Effector CD4-positive, alpha-beta T cell (primary cell): ENCODE data around the gene ATP13A1.
A peak's percentile ranks its signal among the peaks of the same experiment; 100 is the strongest.
"Not testable (repeated sequence)": the region's sequence is repeated elsewhere in the genome, so short reads cannot be mapped to it uniquely, and the experiment has no call there.

Source experiments
- DNase-seq: peaks from one replicate; pipeline ENCODE4 v3.0.0-alpha.2; 2020
- total RNA-seq: gene quantifications from one replicate; lab custom pipeline; 2026; lab: John Stamatoyannopoulos, UW

The ATP13A1 gene
- total RNA-seq, result 98.7 reads per million, percentile 82 among the genes with 10 or more reads in this experiment

DNA sequence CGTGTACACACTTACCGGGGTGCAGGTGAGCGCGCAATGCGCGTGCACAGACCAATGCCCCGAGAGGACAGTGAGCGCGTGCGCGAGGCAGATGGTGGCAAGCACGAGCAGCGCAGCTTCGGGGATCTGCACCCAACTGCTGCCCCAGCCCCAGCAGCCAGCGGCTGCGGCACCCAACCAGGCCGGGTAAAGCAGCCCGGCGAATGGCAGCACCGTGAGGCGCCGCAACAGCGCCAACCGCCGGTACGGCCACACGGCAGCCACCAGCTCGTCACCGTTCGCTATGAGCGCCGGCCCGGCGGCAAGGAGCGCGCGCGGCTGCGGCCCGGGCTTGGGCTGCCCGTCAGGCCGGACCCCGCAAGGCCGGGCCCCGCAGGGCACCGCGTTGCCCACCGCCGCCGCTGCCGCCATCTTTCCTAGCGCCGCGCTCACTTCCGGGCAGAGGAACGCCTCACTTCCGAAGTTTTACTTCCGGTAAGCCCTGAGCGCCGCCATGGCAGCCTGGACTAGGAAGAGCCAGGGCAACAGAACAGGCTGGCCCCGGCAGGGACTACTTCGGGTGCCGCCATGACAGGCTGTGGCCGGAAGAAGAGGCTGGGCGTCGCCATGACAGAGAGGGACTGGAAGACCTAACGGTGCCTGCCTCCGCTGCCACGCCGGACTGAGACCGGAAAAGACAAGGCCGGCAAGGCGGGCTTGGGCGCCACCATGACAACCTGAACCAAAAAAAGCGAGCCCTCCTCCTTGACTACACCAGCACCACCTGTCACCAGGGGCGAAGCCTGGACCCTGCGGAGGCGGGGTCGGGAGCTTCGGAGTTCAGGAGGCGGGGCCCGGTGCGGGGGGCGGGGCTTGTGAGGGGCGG lies at the start of gene ATP13A1:
Gene ATP13A1, minus strand, starts transcription at position 421 of the 865 bp plus-strand sequence. Its CDS starts 10 bp downstream, at position 411.
- peak; percentile 89 for DNase-seq

GRCh38 chr19:19711934-19712828 lies 48.7 kb upstream of the ATP13A1 start:
- DNase-seq, result no peak

DNA sequence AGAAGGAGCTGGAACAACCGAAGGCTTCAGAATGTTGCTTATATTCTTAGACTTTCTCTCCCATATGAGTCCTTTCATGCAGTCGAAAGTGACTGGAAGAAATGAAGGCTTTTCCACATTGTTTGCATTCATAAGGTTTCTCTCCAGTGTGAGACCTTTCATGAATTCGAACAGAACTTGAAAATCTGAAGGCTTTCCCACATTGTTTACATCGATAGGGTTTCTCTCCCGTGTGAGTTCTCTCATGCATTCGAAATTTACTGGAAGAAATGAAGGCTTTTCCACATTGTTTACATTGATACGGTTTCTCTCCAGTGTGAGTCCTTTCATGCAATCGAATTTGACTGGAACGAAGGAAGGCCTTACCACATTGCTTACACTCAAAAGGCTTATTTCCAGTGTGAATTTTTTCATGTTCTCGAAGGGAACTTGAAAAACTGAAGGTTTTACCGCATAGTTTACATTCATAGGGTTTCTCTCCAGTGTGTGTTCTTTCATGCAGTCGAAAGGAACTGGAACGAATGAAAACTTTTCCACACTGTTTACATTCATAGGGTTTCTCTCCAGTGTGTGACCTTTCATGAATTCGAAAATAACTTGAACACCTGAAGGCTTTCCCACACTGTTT lies 47.9 kb upstream of the ATP13A1 start:
- no peak for DNase-seq

GRCh38 chr19:19710506-19710905 lies 47.0 kb upstream of the ATP13A1 start:
- DNase-seq, result no peak

- DNase-seq, result no peak
These were observed 41.4 kb upstream of the ATP13A1 start for GRCh38 chr19:19704836-19705235.

DNA sequence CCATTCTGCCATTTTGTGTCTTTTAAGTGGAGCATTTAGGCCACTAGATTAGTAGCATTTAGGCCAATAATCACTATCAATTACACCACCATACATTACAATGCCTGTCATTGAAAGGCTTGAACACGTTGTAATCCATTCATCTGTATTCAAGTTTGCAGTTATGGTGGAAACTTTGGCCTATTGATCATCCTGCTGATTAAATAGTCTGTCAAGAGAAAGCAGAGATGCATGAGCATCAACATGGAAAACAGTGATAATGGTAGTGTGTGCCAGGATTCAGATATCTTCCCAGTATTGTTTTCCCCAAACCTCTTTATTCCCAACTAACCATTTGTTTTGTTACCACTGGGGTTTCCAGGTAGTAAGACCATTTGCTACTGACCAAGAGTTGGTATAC lies 37.0 kb upstream of the ATP13A1 start:
- not testable (repeated sequence) for DNase-seq

- DNase-seq, result no peak
These were observed 34.1 kb upstream of the ATP13A1 start for GRCh38 chr19:19697589-19697988.

GRCh38 chr19:19696386-19696785 lies 32.9 kb upstream of the ATP13A1 start:
- DNase-seq, result no peak

DNA sequence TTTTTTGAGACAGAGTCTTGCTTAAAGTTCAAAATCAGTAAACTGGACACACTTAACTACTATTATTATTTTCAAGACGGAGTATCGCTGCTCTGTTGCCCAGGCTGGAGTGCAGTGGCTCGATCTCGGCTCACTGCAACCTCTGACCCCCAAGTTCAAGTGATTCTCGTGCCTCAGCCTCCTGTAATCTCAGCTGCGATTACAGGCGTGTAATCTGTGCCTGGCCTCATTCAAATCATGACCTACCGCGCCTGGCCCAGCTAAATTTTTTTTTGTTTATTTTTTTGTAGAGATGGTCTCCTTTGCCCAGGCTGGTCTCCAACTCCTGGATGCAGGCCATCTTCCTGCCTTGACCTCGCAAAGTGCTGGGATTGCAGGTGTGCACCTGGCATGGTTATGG lies 28.2 kb upstream of the ATP13A1 start:
- DNase-seq, result no peak

GRCh38 chr19:19689023-19689422 lies 25.5 kb upstream of the ATP13A1 start:
- not testable (repeated sequence) for DNase-seq

GRCh38 chr19:19687090-19687489 lies 23.6 kb upstream of the ATP13A1 start:
- DNase-seq, result no peak

DNA sequence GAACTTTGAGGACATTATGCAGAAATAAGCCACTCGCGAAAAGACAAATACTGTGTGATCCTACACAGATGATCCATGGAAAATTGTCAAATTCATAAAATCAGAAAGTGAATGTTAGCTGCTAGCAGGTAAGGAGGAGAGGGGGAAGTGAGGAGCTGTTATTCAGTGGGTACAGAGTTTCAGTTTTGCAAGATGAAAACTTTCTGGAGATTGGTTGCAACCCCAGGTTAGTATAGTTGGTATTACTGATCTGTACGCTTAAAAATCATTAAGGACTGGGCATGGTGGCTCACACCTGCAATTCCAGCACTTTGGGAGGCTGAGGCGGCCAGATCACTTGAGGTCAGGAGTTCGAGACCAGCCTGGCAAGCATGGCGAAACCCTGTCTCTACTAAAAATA lies 23.1 kb upstream of the ATP13A1 start:
- no peak for DNase-seq

DNA sequence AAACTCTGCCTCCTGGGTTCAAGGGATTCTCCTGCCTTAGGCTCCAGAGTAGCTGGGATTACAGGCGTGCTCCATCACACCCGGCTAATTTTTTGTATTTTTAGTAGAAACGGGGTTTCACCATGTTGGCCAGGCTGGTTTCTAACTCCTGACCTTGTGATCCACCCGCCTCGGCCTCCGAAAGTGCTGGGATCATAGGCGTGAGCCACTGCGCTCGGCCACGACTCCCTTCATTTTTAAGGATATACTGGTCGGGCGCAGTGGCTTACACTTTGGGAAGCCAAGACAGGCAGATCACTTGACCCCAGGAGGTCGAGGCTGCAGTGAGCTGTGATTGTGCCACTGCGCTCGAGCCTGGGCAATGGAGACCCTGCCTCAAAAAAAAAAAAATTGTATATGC lies 22.6 kb upstream of the ATP13A1 start:
- DNase-seq, result not testable (repeated sequence)

DNA sequence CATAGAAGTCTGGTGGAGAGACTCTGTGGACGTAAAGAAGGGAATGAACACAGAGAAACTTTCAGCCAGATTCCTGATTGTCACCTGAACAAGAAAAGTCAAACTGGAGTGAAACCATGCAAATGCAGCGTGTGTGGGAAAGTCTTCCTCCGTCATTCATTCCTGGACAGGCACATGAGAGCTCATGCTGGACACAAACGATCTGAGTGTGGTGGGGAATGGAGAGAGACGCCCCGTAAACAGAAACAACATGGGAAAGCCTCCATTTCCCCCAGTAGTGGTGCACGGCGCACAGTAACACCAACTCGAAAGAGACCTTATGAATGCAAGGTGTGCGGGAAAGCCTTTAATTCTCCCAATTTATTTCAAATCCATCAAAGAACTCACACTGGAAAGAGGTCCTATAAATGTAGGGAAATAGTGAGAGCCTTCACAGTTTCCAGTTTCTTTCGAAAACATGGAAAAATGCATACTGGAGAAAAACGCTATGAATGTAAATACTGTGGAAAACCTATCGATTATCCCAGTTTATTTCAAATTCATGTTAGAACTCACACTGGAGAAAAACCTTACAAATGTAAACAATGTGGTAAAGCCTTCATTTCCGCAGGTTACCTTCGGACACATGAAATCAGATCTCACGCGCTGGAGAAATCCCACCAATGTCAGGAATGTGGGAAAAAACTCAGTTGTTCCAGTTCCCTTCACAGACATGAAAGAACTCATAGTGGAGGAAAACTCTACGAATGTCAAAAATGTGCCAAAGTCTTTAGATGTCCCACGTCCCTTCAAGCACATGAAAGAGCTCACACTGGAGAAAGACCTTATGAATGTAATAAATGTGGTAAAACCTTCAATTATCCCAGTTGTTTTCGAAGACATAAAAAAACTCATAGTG lies 15.9 kb upstream of the ATP13A1 start:
- no peak for DNase-seq

- no peak for DNase-seq
These were observed 14.1 kb upstream of the ATP13A1 start for GRCh38 chr19:19677579-19677978.

DNA sequence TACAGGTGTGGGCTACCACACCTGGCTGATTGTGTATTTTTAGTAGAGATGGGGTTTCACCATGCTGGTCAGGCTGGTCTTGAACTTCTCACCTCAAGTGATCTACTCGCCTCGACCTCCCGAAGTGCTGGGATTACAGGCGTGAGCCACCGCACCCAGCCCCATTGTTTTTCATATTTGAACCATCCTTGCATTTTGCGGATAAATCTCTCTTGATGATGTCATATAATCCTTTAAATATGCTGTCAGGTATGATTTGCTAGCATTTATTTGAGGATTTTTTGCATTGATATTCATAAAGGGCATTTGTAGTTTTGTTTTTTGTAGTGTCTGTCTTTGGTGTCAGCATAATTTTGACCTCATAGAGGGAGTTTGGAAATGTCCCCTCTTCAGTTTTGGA lies 10.8 kb upstream of the ATP13A1 start:
- no peak for DNase-seq

DNA sequence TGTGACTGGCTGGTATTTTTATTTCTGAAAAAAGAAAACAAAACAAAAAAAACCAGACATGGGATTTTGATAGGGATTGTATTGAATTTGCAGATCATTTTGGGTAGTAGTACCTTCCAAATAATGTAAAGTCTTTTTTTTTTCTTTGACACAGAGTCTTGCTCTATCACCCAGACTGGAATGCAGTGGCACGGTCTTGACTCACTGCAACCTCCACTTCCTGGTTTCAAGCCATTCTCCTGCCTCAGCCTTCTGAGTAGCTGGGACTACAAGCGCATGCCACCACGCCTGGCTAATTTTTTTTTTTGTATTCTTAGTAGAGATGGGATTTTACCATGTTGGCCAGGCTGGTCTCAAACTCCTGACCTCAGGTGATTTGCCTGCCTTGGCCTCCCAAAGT lies 9.3 kb upstream of the ATP13A1 start:
- no peak for DNase-seq

DNA sequence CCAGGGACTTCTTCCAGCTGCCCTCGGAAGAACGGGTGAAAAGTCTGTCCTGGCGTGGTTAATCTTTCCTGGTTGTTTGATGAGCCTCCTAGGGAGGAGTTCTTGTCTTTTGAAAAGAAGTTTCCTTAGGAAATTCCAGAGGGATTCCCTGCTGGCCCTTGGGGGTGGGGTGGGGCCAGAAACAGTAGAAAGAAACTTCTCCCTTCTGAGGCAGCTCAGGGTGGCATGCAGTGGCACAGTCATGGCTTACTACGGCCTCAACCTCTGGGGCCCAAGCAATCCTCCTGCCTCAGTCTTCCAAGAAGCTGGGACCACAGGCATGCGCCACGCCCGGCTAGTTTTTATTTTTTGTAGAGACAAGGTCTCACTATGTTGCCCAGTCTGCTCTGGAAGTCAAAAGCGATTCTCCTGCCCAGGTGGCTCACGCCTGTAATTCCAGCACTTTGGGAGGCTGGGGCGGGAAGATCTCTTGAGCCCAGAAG lies 6.6 kb upstream of the ATP13A1 start:
- DNase-seq, result no peak

GRCh38 chr19:19668230-19669012 lies 4.9 kb upstream of the ATP13A1 start, which contains the start of gene ZNF101:
Gene ZNF101 (plus strand): TSS chr19:19668839. CDS start chr19:19668964, 125 bp downstream.
- DNase-seq, result peak; percentile 91

DNA sequence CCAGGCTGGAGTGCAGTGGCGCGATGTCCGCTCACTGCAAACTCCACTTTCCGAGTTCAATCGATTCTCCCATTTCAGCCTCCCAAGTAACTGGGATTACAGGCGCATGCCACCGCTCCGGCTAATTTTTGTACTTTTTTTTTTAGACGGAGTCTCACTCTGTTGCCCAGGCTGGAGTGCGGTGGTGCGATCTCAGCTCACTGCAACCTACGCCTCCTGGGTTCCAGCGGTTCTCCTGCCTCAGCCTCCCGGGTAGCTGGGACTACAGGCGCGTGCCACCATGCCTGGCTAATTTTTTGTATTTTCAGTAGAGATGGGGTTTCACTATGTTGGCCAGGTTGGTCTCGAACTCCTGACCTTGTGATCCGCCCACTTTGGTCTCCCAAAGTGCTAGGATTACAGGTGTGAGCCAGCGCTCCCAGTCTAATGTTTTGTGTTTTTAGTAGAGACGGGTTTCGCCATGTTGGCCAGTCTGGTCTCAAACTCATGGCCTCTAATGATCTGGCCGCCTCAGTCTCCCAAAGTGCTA lies 2.0 kb upstream of the ATP13A1 start:
- DNase-seq, result not testable (repeated sequence)

- DNase-seq, result no peak
These were observed 613 bp downstream of the ATP13A1 start for GRCh38 chr19:19662871-19663255.
